CD14-positive monocyte (primary cell): ENCODE measurements around the gene IL1RAPL1. TPM values are rescaled to one million over a fixed set of nuclear protein-coding genes. Genes with fewer than 3 reads are reported as not detected.

Source experiments
- DNase-seq, 3 donors: peaks; one replicate each; pipeline ENCODE4 v3.0.0-alpha.2; 2011 to 2022
- H2AFZ ChIP-seq: 2 replicates; pipeline ENCODE4 v1.6.0; 2012; ENCODE audit warnings: mild to moderate bottlenecking, low read depth, low read length, inconsistent platforms; ENCODE audit not compliant: insufficient read depth, poor library complexity, severe bottlenecking
- H3K27ac ChIP-seq, 2 donors: 1 replicate in 1 of 2; 2 replicates in 1 of 2; pipeline ENCODE4 v1.5.1; 2012 to 2013; ENCODE audit warnings: low read length in 2 of 2, control low read depth in 1 of 2, inconsistent platforms in 1 of 2, low read depth in 1 of 2, mild to moderate bottlenecking in 1 of 2
- H3K27me3 ChIP-seq, 2 donors: one replicate each; pipeline versions ENCODE4 v1.6.0 to v1.6.1; 2011 to 2013; ENCODE audit warnings: low read length in 2 of 2; ENCODE audit not compliant: control insufficient read depth in 2 of 2, insufficient read depth in 2 of 2
- H3K36me3 ChIP-seq, 2 donors: replicated peaks in 1 of 2; 1 replicate in 1 of 2; 2 replicates in 1 of 2; pipeline versions ENCODE4 v1.5.1 to v1.6.1; 2012 to 2013; ENCODE audit warnings: low read length in 2 of 2, control low read depth in 1 of 2, inconsistent platforms in 1 of 2, mild to moderate bottlenecking in 1 of 2; ENCODE audit not compliant: insufficient read depth in 2 of 2, control insufficient read depth in 1 of 2
- H3K4me1 ChIP-seq, 2 donors: 1 replicate in 1 of 2; 2 replicates in 1 of 2; pipeline versions ENCODE4 v1.5.1 to v1.6.1; 2012 to 2013; ENCODE audit warnings: low read length in 2 of 2, control low read depth in 1 of 2, inconsistent platforms in 1 of 2, mild to moderate bottlenecking in 1 of 2, moderate library complexity in 1 of 2; ENCODE audit not compliant: insufficient read depth in 2 of 2, control insufficient read depth in 1 of 2
- H3K4me2 ChIP-seq: replicated peaks from 2 replicates; pipeline ENCODE3; 2012; ENCODE audit warnings: low read length, moderate library complexity, mild to moderate bottlenecking; ENCODE audit not compliant: poor library complexity, severe bottlenecking; ENCODE audit errors: extremely low read depth
- H3K4me3 ChIP-seq, 3 experiments: fragments of 200-600 bp in 1 of 3; sonication (generic) in 1 of 3; replicated peaks in 1 of 3; 1 replicate in 2 of 3; 2 replicates in 1 of 3; pipeline ENCODE4 v1.5.1; 2011 to 2013; ENCODE audit warnings: low read length in 3 of 3, mild to moderate bottlenecking in 3 of 3, control low read depth in 2 of 3, low read depth in 2 of 3, inconsistent platforms in 1 of 3, moderate library complexity in 1 of 3
- H3K79me2 ChIP-seq: 2 replicates; pipeline ENCODE4 v1.6.0; 2012; ENCODE audit warnings: mild to moderate bottlenecking, control low read depth, inconsistent platforms, low read length, moderate library complexity; ENCODE audit not compliant: insufficient read depth
- H3K9ac ChIP-seq: 2 replicates; pipeline ENCODE4 v1.6.0; 2017; ENCODE audit warnings: low read length, mild to moderate bottlenecking; ENCODE audit not compliant: insufficient read depth, poor library complexity, severe bottlenecking
- H3K9me3 ChIP-seq, 2 donors: replicated peaks in 1 of 2; 1 replicate in 1 of 2; 2 replicates in 1 of 2; pipeline versions ENCODE4 v1.5.1 to v1.6.1; 2012 to 2013; ENCODE audit warnings: low read length in 2 of 2, control low read depth in 1 of 2; ENCODE audit not compliant: control insufficient read depth in 1 of 2, insufficient read depth in 1 of 2
- H4K20me1 ChIP-seq: 2 replicates; pipeline ENCODE4 v1.6.0; 2012; ENCODE audit warnings: mild to moderate bottlenecking, low read length, control low read depth, moderate library complexity; ENCODE audit not compliant: insufficient read depth
- H3K27ac Mint-ChIP-seq, 7 donors: one replicate each; pipeline ENCODE4 v1.8.0; 2020; ENCODE audit warnings: mild to moderate bottlenecking in 7 of 7, mixed read lengths in 7 of 7, moderate library complexity in 6 of 7, inconsistent platforms in 2 of 7
- H3K27me3 Mint-ChIP-seq, 3 donors: one replicate each; pipeline ENCODE4 v1.8.0; 2021 to 2022; ENCODE audit warnings: low read depth in 3 of 3, mild to moderate bottlenecking in 3 of 3, mixed read lengths in 3 of 3, moderate library complexity in 3 of 3, inconsistent platforms in 1 of 3
- H3K36me3 Mint-ChIP-seq, 2 donors: one replicate each; pipeline ENCODE4 v1.8.0; 2020; ENCODE audit warnings: mixed read lengths in 2 of 2, inconsistent platforms in 1 of 2, mild to moderate bottlenecking in 1 of 2
- H3K4me1 Mint-ChIP-seq: one replicate; pipeline ENCODE4 v1.8.0; 2020; ENCODE audit warnings: mild to moderate bottlenecking, mixed read lengths
- H3K4me3 Mint-ChIP-seq, 2 donors: one replicate each; pipeline ENCODE4 v1.8.0; 2020; ENCODE audit warnings: mild to moderate bottlenecking in 2 of 2, mixed read lengths in 2 of 2, moderate library complexity in 1 of 2
- H3K9me3 Mint-ChIP-seq, 7 donors: one replicate each; pipeline ENCODE4 v1.8.0; 2020 to 2022; ENCODE audit warnings: mixed read lengths in 7 of 7, mild to moderate bottlenecking in 6 of 7, moderate library complexity in 6 of 7, inconsistent platforms in 2 of 7
- WGBS: methylation state at CpG from one replicate; pipeline ENCODE4 v1.1.5; 2013; ENCODE audit warnings: missing lambda C conversion rate; ENCODE audit not compliant: insufficient coverage; 5-methylcytosine and 5-hydroxymethylcytosine counted together
- intact Hi-C, 2 donors: fragments of 100-400 bp; cut with micrococcal nuclease; formaldehyde crosslinking; loops; one replicate each; pipeline versions ENCODE4 v1.15.0 to v1.15.1; 2023
- polyA plus RNA-seq, 3 donors: library from polyadenylated mRNA; depleted of rRNA in 1 of 3; unstranded in 2 of 3; stranded (reverse) in 1 of 3; fragments of 300-500 nt in 2 of 3; fragments of >200 nt in 1 of 3; fragmentation: Illumina TruSeq in 2 of 3; gene quantifications; 1 replicate in 2 of 3; 2 replicates in 1 of 3; pipeline ENCODE4 v1.2.3, GENCODE V29; 2012 to 2021
- TF ChIP-seq, protein P1 (sequence below): fragments of 200-600 bp; IDR thresholded peaks from one replicate; pipeline ENCODE4 v1.8.0; 2022; ENCODE audit warnings: antibody characterized with exemption, mild to moderate bottlenecking

Gene IL1RAPL1
- polyA plus RNA-seq, 3 donors = not detected

DNA sequence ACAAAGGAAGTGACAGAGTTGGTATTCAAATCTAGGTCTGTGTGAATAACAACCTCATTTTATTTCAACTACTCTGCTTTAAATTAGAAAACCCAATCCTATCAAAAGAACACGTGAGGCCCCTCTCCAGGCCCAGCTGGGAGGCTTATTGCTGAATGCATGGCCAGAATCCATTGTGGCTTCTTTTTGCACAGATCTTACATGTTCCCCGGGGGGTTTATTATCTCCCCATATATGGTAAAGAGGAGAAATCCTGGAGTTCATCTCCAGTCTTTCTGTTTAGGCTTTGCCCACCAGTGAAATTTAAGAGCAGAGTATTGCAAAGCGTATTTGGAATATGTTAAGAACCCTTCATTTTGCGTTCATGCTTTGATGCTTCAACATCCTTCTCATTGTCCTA lies 655.6 kb downstream of the IL1RAPL1 start:
- Histone ChIP-seq H3K9me3 (no peaks in the 10 kb centered on the region), H3K36me3 (no peaks in the 10 kb centered on the region), H3K4me2 (no peak overlapping the region), H2AFZ (no peak overlapping the region), H3K27me3 (no peaks in the 10 kb centered on the region), H4K20me1 (no peaks in the 10 kb centered on the region), H3K27ac (no peak overlapping the region), H3K79me2 (no peaks in the 10 kb centered on the region), H3K4me1 (no peaks in the 10 kb centered on the region), H3K9ac (no peak overlapping the region), H3K4me3 (no peak overlapping the region)
- H3K27ac Mint-ChIP-seq = no peak overlapping the region
- WGBS = no CpG with 5 or more reads among the region's 4 CpGs
- TF ChIP-seq, protein P1, sequence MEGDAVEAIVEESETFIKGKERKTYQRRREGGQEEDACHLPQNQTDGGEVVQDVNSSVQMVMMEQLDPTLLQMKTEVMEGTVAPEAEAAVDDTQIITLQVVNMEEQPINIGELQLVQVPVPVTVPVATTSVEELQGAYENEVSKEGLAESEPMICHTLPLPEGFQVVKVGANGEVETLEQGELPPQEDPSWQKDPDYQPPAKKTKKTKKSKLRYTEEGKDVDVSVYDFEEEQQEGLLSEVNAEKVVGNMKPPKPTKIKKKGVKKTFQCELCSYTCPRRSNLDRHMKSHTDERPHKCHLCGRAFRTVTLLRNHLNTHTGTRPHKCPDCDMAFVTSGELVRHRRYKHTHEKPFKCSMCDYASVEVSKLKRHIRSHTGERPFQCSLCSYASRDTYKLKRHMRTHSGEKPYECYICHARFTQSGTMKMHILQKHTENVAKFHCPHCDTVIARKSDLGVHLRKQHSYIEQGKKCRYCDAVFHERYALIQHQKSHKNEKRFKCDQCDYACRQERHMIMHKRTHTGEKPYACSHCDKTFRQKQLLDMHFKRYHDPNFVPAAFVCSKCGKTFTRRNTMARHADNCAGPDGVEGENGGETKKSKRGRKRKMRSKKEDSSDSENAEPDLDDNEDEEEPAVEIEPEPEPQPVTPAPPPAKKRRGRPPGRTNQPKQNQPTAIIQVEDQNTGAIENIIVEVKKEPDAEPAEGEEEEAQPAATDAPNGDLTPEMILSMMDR = no peak
- H3K4me3 Mint-ChIP-seq = no peak overlapping the region
- intact Hi-C loops = no loop called here
- H3K27me3 Mint-ChIP-seq = no peaks in the 10 kb centered on the region
- peaks cover 0 to 3% (median 0%) of the 10 kb centered on the region in 7 donors for H3K9me3 Mint-ChIP-seq
- DNase-seq = no peak
- no peaks in the 10 kb centered on the region for H3K4me1 Mint-ChIP-seq
- H3K36me3 Mint-ChIP-seq = no peaks in the 10 kb centered on the region

GRCh38 chrX:29243942-29244341 lies 656.7 kb downstream of the IL1RAPL1 start:
- no peaks in the 10 kb centered on the region for H4K20me1 ChIP-seq
- no peak overlapping the region for H3K4me3 ChIP-seq
- H3K36me3 Mint-ChIP-seq = no peaks in the 10 kb centered on the region
- DNase-seq = no peak
- no peaks in the 10 kb centered on the region for H3K27me3 ChIP-seq
- no peak overlapping the region for H3K9ac ChIP-seq
- H3K9me3 ChIP-seq = no peaks in the 10 kb centered on the region
- H3K36me3 ChIP-seq = no peaks in the 10 kb centered on the region
- H3K4me3 Mint-ChIP-seq = no peak overlapping the region
- no peaks in the 10 kb centered on the region for H3K4me1 ChIP-seq
- intact Hi-C loops = no loop called here
- no peaks in the 10 kb centered on the region for H3K4me1 Mint-ChIP-seq
- no CpG with 5 or more reads among the region's 2 CpGs for WGBS
- H3K79me2 ChIP-seq = no peaks in the 10 kb centered on the region
- no peak overlapping the region for H3K27ac ChIP-seq
- H3K4me2 ChIP-seq = no peak overlapping the region
- peaks cover 0 to 1% (median 0%) of the 10 kb centered on the region in 3 donors for H3K27me3 Mint-ChIP-seq
- TF ChIP-seq, protein P1 = no peak
- H2AFZ ChIP-seq = no peak overlapping the region
- H3K27ac Mint-ChIP-seq = no peak overlapping the region
- peaks cover 0 to 3% (median 0%) of the 10 kb centered on the region in 7 donors for H3K9me3 Mint-ChIP-seq
